PC-3 (cell line): Measurements from ENCODE around the gene SLF1.

Experiments used
- EZH2 ChIP-seq: fragments of 300-600 bp; sonication (generic); IDR thresholded peaks from one replicate; pipeline ENCODE4 v1.6.1; 2017; ENCODE audit warnings: antibody characterized with exemption, mild to moderate bottlenecking, low read length; ENCODE audit not compliant: unreplicated experiment
- TF ChIP-seq, protein P1 (sequence below): fragments of 300-600 bp; sonication (generic); conservative IDR thresholded peaks from 2 replicates; pipeline ENCODE4 v1.5.1; 2017; ENCODE audit warnings: antibody characterized with exemption, low read depth, mild to moderate bottlenecking, low read length

GRCh38 chr5:94632024-94632423 lies 13.6 kb downstream of the SLF1 start:
- TF ChIP-seq, protein P1, sequence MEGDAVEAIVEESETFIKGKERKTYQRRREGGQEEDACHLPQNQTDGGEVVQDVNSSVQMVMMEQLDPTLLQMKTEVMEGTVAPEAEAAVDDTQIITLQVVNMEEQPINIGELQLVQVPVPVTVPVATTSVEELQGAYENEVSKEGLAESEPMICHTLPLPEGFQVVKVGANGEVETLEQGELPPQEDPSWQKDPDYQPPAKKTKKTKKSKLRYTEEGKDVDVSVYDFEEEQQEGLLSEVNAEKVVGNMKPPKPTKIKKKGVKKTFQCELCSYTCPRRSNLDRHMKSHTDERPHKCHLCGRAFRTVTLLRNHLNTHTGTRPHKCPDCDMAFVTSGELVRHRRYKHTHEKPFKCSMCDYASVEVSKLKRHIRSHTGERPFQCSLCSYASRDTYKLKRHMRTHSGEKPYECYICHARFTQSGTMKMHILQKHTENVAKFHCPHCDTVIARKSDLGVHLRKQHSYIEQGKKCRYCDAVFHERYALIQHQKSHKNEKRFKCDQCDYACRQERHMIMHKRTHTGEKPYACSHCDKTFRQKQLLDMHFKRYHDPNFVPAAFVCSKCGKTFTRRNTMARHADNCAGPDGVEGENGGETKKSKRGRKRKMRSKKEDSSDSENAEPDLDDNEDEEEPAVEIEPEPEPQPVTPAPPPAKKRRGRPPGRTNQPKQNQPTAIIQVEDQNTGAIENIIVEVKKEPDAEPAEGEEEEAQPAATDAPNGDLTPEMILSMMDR: no peak
- TF ChIP-seq EZH2: no peak
